SK-N-SH (cell line): Measurements from ENCODE around the gene ATG7. TPM values are rescaled to one million over a fixed set of nuclear protein-coding genes. Genes with fewer than 3 reads are reported as not detected.

Experiments
- CTCF ChIA-PET: fragments of 300-600, 350-600 bp; formaldehyde crosslinking; extraction: SDS; loops from one replicate; lab custom pipeline; 2021; lab: Yijun Ruan, JAX
- POLR2A ChIA-PET: fragments of 350-600 bp; sonication (Branson Sonifier 250); formaldehyde crosslinking; extraction: SDS; loops from one replicate; lab custom pipeline; 2020; ENCODE audit warnings: antibody characterized with exemption, inconsistent platforms; lab: Yijun Ruan, JAX
- DNase-seq: peaks from one replicate; pipeline ENCODE4 v3.0.0; 2012
- H2AFZ ChIP-seq: fragments of 200-600 bp; sonication (generic); 2 replicates; pipeline ENCODE4 v1.8.1; 2016; ENCODE audit warnings: antibody characterized with exemption, mild to moderate bottlenecking, low read depth
- H3F3A ChIP-seq: fragments of 200-600 bp; sonication (generic); replicated peaks from 2 replicates; pipeline ENCODE3; 2016; ENCODE audit warnings: antibody characterized with exemption, mild to moderate bottlenecking; ENCODE audit not compliant: insufficient read depth
- H3K27ac ChIP-seq, 2 experiments: fragments of 200-500 bp in 1 of 2; fragments of 200-600 bp in 1 of 2; sonication (Bioruptor generic) in 1 of 2; sonication (generic), shearing (Covaris generic) in 1 of 2; 2 replicates each; pipeline versions ENCODE4 v1.5.1 to v1.6.1; 2014 to 2016; ENCODE audit warnings: low read depth in 2 of 2, inconsistent platforms in 1 of 2, low read length in 1 of 2, mild to moderate bottlenecking in 1 of 2, mixed read lengths in 1 of 2
- H3K27me3 ChIP-seq: fragments of 200-600 bp; sonication (generic), shearing (Covaris generic); 2 replicates; pipeline ENCODE4 v1.6.1; 2016; ENCODE audit warnings: mixed run types; ENCODE audit not compliant: insufficient read depth
- H3K36me3 ChIP-seq, 2 experiments: fragments of 200-500 bp in 1 of 2; fragments of 200-600 bp in 1 of 2; sonication (Bioruptor generic) in 1 of 2; sonication (generic) in 1 of 2; replicated peaks in 1 of 2; 2 replicates each; pipeline versions ENCODE3 to v1.5.1; 2014 to 2016; ENCODE audit warnings: low read length in 1 of 2, mild to moderate bottlenecking in 1 of 2; ENCODE audit not compliant: insufficient read depth in 2 of 2, control insufficient read depth in 1 of 2
- H3K4me1 ChIP-seq, 2 experiments: fragments of 200-500 bp in 1 of 2; fragments of 200-600 bp in 1 of 2; sonication (Bioruptor generic) in 1 of 2; sonication (generic), shearing (Covaris generic) in 1 of 2; 2 replicates each; pipeline versions ENCODE4 v1.5.1 to v1.6.1; 2014 to 2016; ENCODE audit warnings: low read depth in 1 of 2, low read length in 1 of 2, mixed run types in 1 of 2; ENCODE audit not compliant: insufficient read depth in 2 of 2, control insufficient read depth in 1 of 2
- H3K4me2 ChIP-seq: fragments of 200-600 bp; sonication (generic), shearing (Covaris generic); 2 replicates; pipeline ENCODE4 v1.6.1; 2017; ENCODE audit warnings: mixed run types
- H3K4me3 ChIP-seq, 2 experiments: fragments of 200-500 bp in 1 of 2; fragments of 200-600 bp in 1 of 2; sonication (Bioruptor generic) in 1 of 2; sonication (generic), shearing (Covaris generic) in 1 of 2; 2 replicates each; pipeline versions ENCODE4 v1.5.1 to v1.8.1; 2014 to 2016; ENCODE audit warnings: low read depth in 2 of 2, inconsistent platforms in 1 of 2, low read length in 1 of 2, mild to moderate bottlenecking in 1 of 2, mixed read lengths in 1 of 2, moderate library complexity in 1 of 2
- H3K79me2 ChIP-seq: fragments of 200-600 bp; sonication (generic); 2 replicates; pipeline ENCODE4 v1.8.1; 2017; ENCODE audit warnings: mild to moderate bottlenecking; ENCODE audit not compliant: insufficient read depth
- H3K9ac ChIP-seq: fragments of 200-600 bp; sonication (generic); 2 replicates; pipeline ENCODE4 v1.6.1; 2017; ENCODE audit warnings: mixed run types
- H3K9me2 ChIP-seq: fragments of 200-600 bp; sonication (generic); 2 replicates; pipeline ENCODE4 v1.6.1; 2017; ENCODE audit warnings: mixed run types
- H3K9me3 ChIP-seq: fragments of 200-600 bp; sonication (generic); 2 replicates; pipeline ENCODE4 v1.6.1; 2017; ENCODE audit warnings: mixed run types, mild to moderate bottlenecking, moderate library complexity
- H4K20me1 ChIP-seq: fragments of 200-600 bp; sonication (generic); 2 replicates; pipeline ENCODE4 v1.6.1; 2017; ENCODE audit warnings: mild to moderate bottlenecking, mixed run types; ENCODE audit not compliant: insufficient read depth
- CTCF ChIP-seq: fragments of 200-600 bp; sonication (generic); IDR thresholded peaks from 2 replicates; pipeline ENCODE4 v1.6.1; 2017; ENCODE audit warnings: antibody characterized with exemption, mild to moderate bottlenecking, moderate library complexity
- FOXJ3 ChIP-seq: sonication (generic); formaldehyde crosslinking; IDR thresholded peaks from 2 replicates; pipeline ENCODE4 v1.5.1; 2020; ENCODE audit warnings: mild to moderate bottlenecking, missing genetic modification reagents
- GABPA ChIP-seq: IDR thresholded peaks from 2 replicates; pipeline ENCODE4 v1.4.0; 2012; ENCODE audit warnings: low read depth, mild to moderate bottlenecking
- GATA2 ChIP-seq: sonication (generic); formaldehyde crosslinking; IDR thresholded peaks from 2 replicates; pipeline ENCODE4 v1.5.0; 2020; ENCODE audit warnings: mild to moderate bottlenecking, missing genetic modification reagents
- MAX ChIP-seq: IDR thresholded peaks from 2 replicates; pipeline ENCODE4 v1.4.0; 2012; ENCODE audit warnings: low read depth
- MXI1 ChIP-seq: IDR thresholded peaks from 2 replicates; pipeline ENCODE4 v1.6.1; 2012; ENCODE audit warnings: mild to moderate bottlenecking, low read depth, low read length, improper control_type of control experiment
- PBX3 ChIP-seq: IDR thresholded peaks from 2 replicates; pipeline ENCODE4; 2012
- RAD21 ChIP-seq: IDR thresholded peaks from 2 replicates; pipeline ENCODE4 v1.6.1; 2012; ENCODE audit warnings: mild to moderate bottlenecking, low read length
- REST ChIP-seq: IDR thresholded peaks from 2 replicates; pipeline ENCODE4 v1.6.1; 2012; ENCODE audit warnings: mild to moderate bottlenecking, low read depth, low read length, moderate library complexity
- RFX5 ChIP-seq: IDR thresholded peaks from 2 replicates; pipeline ENCODE4 v1.6.1; 2012; ENCODE audit warnings: mild to moderate bottlenecking, improper control_type of control experiment, low read length
- RXRA ChIP-seq: IDR thresholded peaks from 2 replicates; pipeline ENCODE4 v1.4.0; 2012; ENCODE audit warnings: low read depth, mild to moderate bottlenecking, borderline replicate concordance
- SIN3A ChIP-seq: IDR thresholded peaks from 2 replicates; pipeline ENCODE4 v1.6.1; 2012; ENCODE audit warnings: low read depth, mild to moderate bottlenecking, low read length, moderate library complexity, borderline replicate concordance
- SMC3 ChIP-seq: IDR thresholded peaks from 2 replicates; pipeline ENCODE4 v1.6.1; 2012; ENCODE audit warnings: low read depth, low read length, improper control_type of control experiment
- TAF1 ChIP-seq: IDR thresholded peaks from 2 replicates; pipeline ENCODE4 v1.6.1; 2012; ENCODE audit warnings: low read depth, mild to moderate bottlenecking, low read length, moderate library complexity, borderline replicate concordance
- TCF12 ChIP-seq: IDR thresholded peaks from 2 replicates; pipeline ENCODE4 v1.4.0; 2012
- YY1 ChIP-seq: IDR thresholded peaks from 2 replicates; pipeline ENCODE4 v1.4.0; 2012; ENCODE audit warnings: low read depth, mild to moderate bottlenecking
- WGBS: methylation state at CpG from one replicate; pipeline ENCODE4 v1.1.6; 2017; ENCODE audit warnings: low lambda C conversion rate; 5-methylcytosine and 5-hydroxymethylcytosine counted together
- polyA plus RNA-seq, 3 experiments: library from polyadenylated mRNA; depleted of rRNA; stranded (reverse); fragments of >200 nt; gene quantifications; 2 replicates each; pipeline ENCODE4 v1.2.3, GENCODE V29; 2012
- TF ChIP-seq, protein P1 (sequence below): fragments of 150-350 bp; IDR thresholded peaks from 2 replicates; pipeline ENCODE4 v1.6.1; 2016; ENCODE audit warnings: mild to moderate bottlenecking, low read depth, low read length

The ATG7 gene
- polyA plus RNA-seq, 1 of the 3 experiments (the other 2 are of a cell fraction), result 29.5 TPM

GRCh38 chr3:11603628-11604027 lies 331.4 kb downstream of the ATG7 start (continued):
- TF ChIP-seq, protein P1, sequence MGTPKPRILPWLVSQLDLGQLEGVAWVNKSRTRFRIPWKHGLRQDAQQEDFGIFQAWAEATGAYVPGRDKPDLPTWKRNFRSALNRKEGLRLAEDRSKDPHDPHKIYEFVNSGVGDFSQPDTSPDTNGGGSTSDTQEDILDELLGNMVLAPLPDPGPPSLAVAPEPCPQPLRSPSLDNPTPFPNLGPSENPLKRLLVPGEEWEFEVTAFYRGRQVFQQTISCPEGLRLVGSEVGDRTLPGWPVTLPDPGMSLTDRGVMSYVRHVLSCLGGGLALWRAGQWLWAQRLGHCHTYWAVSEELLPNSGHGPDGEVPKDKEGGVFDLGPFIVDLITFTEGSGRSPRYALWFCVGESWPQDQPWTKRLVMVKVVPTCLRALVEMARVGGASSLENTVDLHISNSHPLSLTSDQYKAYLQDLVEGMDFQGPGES, result no peak

GRCh38 chr3:11604139-11604892 lies 332.1 kb downstream of the ATG7 start:
- CTCF ChIA-PET, result no interaction called here
- Histone ChIP-seq H3K4me1 (peaks cover 6 to 55% of the 10 kb centered on the region in 2 experiments; a peak in 3 of 4 replicates), H3K36me3 (peaks cover 13 to 17% of the 10 kb centered on the region in 2 experiments), H3K27me3 (no peaks in the 10 kb centered on the region), H3K27ac (peak overlapping the region in 1 of 2 experiments; percentile 82; a peak in 2 of 4 replicates), H3K9ac (no peak overlapping the region), H3F3A (peaks cover 58% of the 10 kb centered on the region), H2AFZ (no peak overlapping the region), H3K9me2 (no peaks in the 10 kb centered on the region), H3K4me3 (no peak overlapping the region), H4K20me1 (peaks cover 90% of the 10 kb centered on the region), H3K4me2 (peak overlapping the region; percentile 2; the same call in 1 of the 2 replicates), H3K9me3 (no peaks in the 10 kb centered on the region), H3K79me2 (peaks cover 81% of the 10 kb centered on the region)
- POLR2A ChIA-PET, result no interaction called here
- TF ChIP-seq MXI1, result no peak
- TF ChIP-seq GATA2 (CRISPR knock-in tag), result no peak
- no peak for TF ChIP-seq FOXJ3 (CRISPR knock-in tag)
- TF ChIP-seq PBX3, result no peak
- no peak for TF ChIP-seq REST
- TF ChIP-seq TCF12, result no peak
- no peak for TF ChIP-seq SIN3A
- no peak for TF ChIP-seq YY1
- TF ChIP-seq RFX5, result no peak
- no peak for TF ChIP-seq RAD21
- TF ChIP-seq MAX, result no peak
- TF ChIP-seq GABPA, result no peak
- no peak for TF ChIP-seq SMC3
- no peak for TF ChIP-seq TAF1
- TF ChIP-seq RXRA, result no peak
- no peak for TF ChIP-seq CTCF
- no peak for DNase-seq
- 87% methylated on average over 15 of the region's 15 CpGs for WGBS
